Cardiac muscle cell (in vitro differentiated cells and primary cell): Measurements from ENCODE around the gene KCNH1. TPM values are rescaled to one million over a fixed set of nuclear protein-coding genes. Genes with fewer than 3 reads are reported as not detected.

ENCODE experiments used
- DNase-seq, 2 donors: peaks; one replicate each; pipeline versions ENCODE4 v3.0.0 to v3.0.0-alpha.2; 2010 to 2017; ENCODE audit warnings: low read depth in 1 of 2, low spot score in 1 of 2
- H3K27ac ChIP-seq: fragments of 200-600 bp; sonication (generic); 2 replicates; pipeline ENCODE4 v1.5.1; 2016
- H3K27me3 ChIP-seq: fragments of 200-600 bp; sonication (generic); 2 replicates; pipeline ENCODE4 v1.6.0; 2016; ENCODE audit warnings: control low read depth
- H3K36me3 ChIP-seq: fragments of 200-600 bp; sonication (generic); 2 replicates; pipeline ENCODE4 v1.5.1; 2016; ENCODE audit warnings: control low read depth
- H3K4me1 ChIP-seq: fragments of 200-600 bp; sonication (generic); 2 replicates; pipeline ENCODE4 v1.8.1; 2017; ENCODE audit warnings: low read depth, mild to moderate bottlenecking, mixed run types
- H3K4me3 ChIP-seq: fragments of 200-600 bp; sonication (generic); 2 replicates; pipeline ENCODE4 v1.5.1; 2016; ENCODE audit warnings: mild to moderate bottlenecking
- H3K9me3 ChIP-seq: fragments of 200-600 bp; sonication (generic); 2 replicates; pipeline ENCODE4 v1.5.1; 2017; ENCODE audit warnings: low read depth, mild to moderate bottlenecking, control low read depth
- CTCF ChIP-seq: IDR thresholded peaks from 2 replicates; pipeline ENCODE4 v1.5.1; 2012; ENCODE audit warnings: low read depth, mild to moderate bottlenecking, low read length
- polyA plus RNA-seq: library from polyadenylated mRNA; unstranded; fragments of >200 nt; fragmentation: Nextera tagmentation; extraction: Ambion mirVana; gene quantifications from 2 replicates; pipeline ENCODE4 v1.2.1, GENCODE V29; 2016
- total RNA-seq: library from RNA; depleted of rRNA; stranded (reverse); fragments of >200 nt; gene quantifications from 2 replicates; pipeline ENCODE4 v1.2.3, GENCODE V29; 2016

KCNH1 gene
- total and polyA plus RNA-seq, 2 experiments from 2014 or later: 0.54 TPM; not detected in 1

GRCh38 chr1:210736713-210737112, 397.2 kb downstream of the KCNH1 start:
- H3K9me3 ChIP-seq: no peaks in the 10 kb centered on the region
- no peak for DNase-seq
- no peak overlapping the region for H3K27ac ChIP-seq
- H3K36me3 ChIP-seq: no peaks in the 10 kb centered on the region
- TF ChIP-seq CTCF: no peak
- no peak overlapping the region for H3K4me3 ChIP-seq
- no peaks in the 10 kb centered on the region for H3K27me3 ChIP-seq
- H3K4me1 ChIP-seq: no peaks in the 10 kb centered on the region

- no peak overlapping the region for H3K27ac ChIP-seq
- no peaks in the 10 kb centered on the region for H3K4me1 ChIP-seq
- H3K9me3 ChIP-seq: no peaks in the 10 kb centered on the region
- H3K36me3 ChIP-seq: no peaks in the 10 kb centered on the region
- no peak for DNase-seq
- no peaks in the 10 kb centered on the region for H3K27me3 ChIP-seq
- no peak overlapping the region for H3K4me3 ChIP-seq
- TF ChIP-seq CTCF: no peak
Observed at GRCh38 chr1:210731597-210731996, 402.4 kb downstream of the KCNH1 start.

GRCh38 chr1:210731193-210731592, 402.8 kb downstream of the KCNH1 start:
- H3K36me3 ChIP-seq: no peaks in the 10 kb centered on the region
- TF ChIP-seq CTCF: no peak
- no peaks in the 10 kb centered on the region for H3K4me1 ChIP-seq
- no peaks in the 10 kb centered on the region for H3K27me3 ChIP-seq
- DNase-seq: no peak
- H3K9me3 ChIP-seq: no peaks in the 10 kb centered on the region
- no peak overlapping the region for H3K4me3 ChIP-seq
- no peak overlapping the region for H3K27ac ChIP-seq

- no peak overlapping the region for H3K27ac ChIP-seq
- no peak for DNase-seq
- no peak for TF ChIP-seq CTCF
- H3K36me3 ChIP-seq: no peaks in the 10 kb centered on the region
- H3K4me1 ChIP-seq: no peaks in the 10 kb centered on the region
- H3K9me3 ChIP-seq: no peaks in the 10 kb centered on the region
- H3K27me3 ChIP-seq: no peaks in the 10 kb centered on the region
- H3K4me3 ChIP-seq: no peak overlapping the region
Observed at GRCh38 chr1:210730023-210730422, 403.9 kb downstream of the KCNH1 start.

GRCh38 chr1:210728437-210729149, 405.4 kb downstream of the KCNH1 start:
- no peak for TF ChIP-seq CTCF
- Histone ChIP-seq H3K36me3 (no peaks in the 10 kb centered on the region), H3K27me3 (no peaks in the 10 kb centered on the region), H3K4me3 (no peak overlapping the region), H3K27ac (no peak overlapping the region), H3K4me1 (no peaks in the 10 kb centered on the region), H3K9me3 (no peaks in the 10 kb centered on the region)
- no peak for DNase-seq
